Neural cell (in vitro differentiated cells): ENCODE data around the gene MMAB. TPM values are rescaled to one million over a fixed set of nuclear protein-coding genes. Genes with fewer than 3 reads are reported as not detected.

ENCODE experiments used
- H2AFZ ChIP-seq: fragments of 200-600, 300-800 bp; sonication (generic), shearing (Covaris generic); 2 replicates; pipeline ENCODE4 v1.6.0; 2014; ENCODE audit warnings: low read depth, mild to moderate bottlenecking, antibody characterized with exemption, low read length, moderate library complexity
- H3F3A ChIP-seq: fragments of 200-600 bp; shearing (Covaris generic); 2 replicates; pipeline ENCODE4 v1.6.1; 2016; ENCODE audit warnings: mild to moderate bottlenecking, moderate library complexity, mixed read lengths, antibody characterized with exemption, low read length; ENCODE audit not compliant: insufficient read depth, poor library complexity, severe bottlenecking
- H3K27ac ChIP-seq: fragments of 200-600, 300-800 bp; sonication (generic), shearing (Covaris generic); 2 replicates; pipeline ENCODE4 v1.5.1; 2014; ENCODE audit warnings: mild to moderate bottlenecking, low read length, moderate library complexity
- H3K27me3 ChIP-seq: fragments of 300-800, 200-600 bp; sonication (generic), shearing (Covaris generic); 2 replicates; pipeline ENCODE4 v1.6.0; 2014; ENCODE audit warnings: mild to moderate bottlenecking, low read depth, low read length, moderate library complexity; ENCODE audit not compliant: insufficient read depth
- H3K36me3 ChIP-seq: fragments of 300-800, 200-600 bp; sonication (generic), shearing (Covaris generic); 2 replicates; pipeline ENCODE4 v1.5.1; 2014; ENCODE audit warnings: mild to moderate bottlenecking, antibody characterized with exemption, low read length, moderate library complexity; ENCODE audit not compliant: insufficient read depth
- H3K4me2 ChIP-seq: fragments of 300-800, 200-600 bp; sonication (generic), shearing (Covaris generic); 2 replicates; pipeline ENCODE4 v1.6.0; 2014; ENCODE audit warnings: mild to moderate bottlenecking, low read length
- H3K4me3 ChIP-seq: fragments of 300-800, 200-600 bp; sonication (generic), shearing (Covaris generic); 2 replicates; pipeline ENCODE4 v1.5.1; 2014; ENCODE audit warnings: mild to moderate bottlenecking, low read length, moderate library complexity
- H3K79me2 ChIP-seq: fragments of 200-600 bp; shearing (Covaris generic); replicated peaks from 2 replicates; pipeline ENCODE4 v1.6.0; 2014; ENCODE audit warnings: mild to moderate bottlenecking, low read length, moderate library complexity; ENCODE audit not compliant: insufficient read depth
- H3K9ac ChIP-seq: fragments of 300-800, 200-600 bp; sonication (generic), shearing (Covaris generic); 2 replicates; pipeline ENCODE4 v1.6.1; 2016; ENCODE audit warnings: mild to moderate bottlenecking, low read length, mixed read lengths
- H3K9me2 ChIP-seq: fragments of 200-600 bp; shearing (Covaris generic); 2 replicates; pipeline ENCODE4 v1.6.1; 2016; ENCODE audit warnings: mild to moderate bottlenecking, low read length, mixed read lengths; ENCODE audit not compliant: insufficient read depth
- H3K9me3 ChIP-seq: fragments of 200-600, 300-800 bp; sonication (generic), shearing (Covaris generic); 2 replicates; pipeline ENCODE4 v1.6.1; 2016; ENCODE audit warnings: mild to moderate bottlenecking, mixed run types, low read length, moderate library complexity, mixed read lengths
- H4K20me1 ChIP-seq: fragments of 200-600 bp; shearing (Covaris generic); 2 replicates; pipeline ENCODE4 v1.6.1; 2016; ENCODE audit warnings: mild to moderate bottlenecking, mixed run types; ENCODE audit not compliant: insufficient read depth
- CTCF ChIP-seq: fragments of 450-650 bp; IDR thresholded peaks from 2 replicates; pipeline ENCODE4 v1.5.1; 2014; ENCODE audit warnings: antibody characterized with exemption, mild to moderate bottlenecking, moderate library complexity; ENCODE audit not compliant: poor library complexity, severe bottlenecking
- EP300 ChIP-seq: fragments of 450-650 bp; conservative IDR thresholded peaks from 2 replicates; pipeline ENCODE4 v1.6.1; 2014; ENCODE audit warnings: antibody characterized with exemption, mild to moderate bottlenecking, moderate library complexity; ENCODE audit not compliant: poor library complexity, severe bottlenecking
- EZH2 ChIP-seq: fragments of 200-600, 300-800 bp; shearing (Covaris generic), sonication (generic); IDR thresholded peaks from 2 replicates; pipeline ENCODE4 v1.6.1; 2014; ENCODE audit warnings: antibody characterized with exemption, low read length, borderline replicate concordance, mild to moderate bottlenecking; ENCODE audit not compliant: insufficient read depth, poor library complexity, severe bottlenecking
- MXI1 ChIP-seq: fragments of 450-650 bp; conservative IDR thresholded peaks from 2 replicates; pipeline ENCODE4 v1.6.1; 2014; ENCODE audit warnings: antibody characterized with exemption, mild to moderate bottlenecking; ENCODE audit not compliant: poor library complexity, severe bottlenecking
- POLR2AphosphoS5 ChIP-seq: IDR thresholded peaks from 2 replicates; pipeline ENCODE4 v1.6.1; 2012
- RAD21 ChIP-seq: fragments of 450-650 bp; conservative IDR thresholded peaks from 2 replicates; pipeline ENCODE4 v1.6.1; 2014; ENCODE audit warnings: antibody characterized with exemption, mild to moderate bottlenecking, moderate library complexity
- REST ChIP-seq: IDR thresholded peaks from 2 replicates; pipeline ENCODE4 v1.6.1; 2012; ENCODE audit warnings: borderline replicate concordance
- SMC3 ChIP-seq: fragments of 450-650 bp; conservative IDR thresholded peaks from 2 replicates; pipeline ENCODE4 v1.6.1; 2014; ENCODE audit warnings: antibody characterized with exemption, mild to moderate bottlenecking, moderate library complexity; ENCODE audit not compliant: poor library complexity
- TAF1 ChIP-seq: IDR thresholded peaks from 2 replicates; pipeline ENCODE4 v1.6.1; 2012; ENCODE audit warnings: low read depth
- polyA plus RNA-seq: library from polyadenylated mRNA; depleted of rRNA; stranded (reverse); fragments of >200 nt; gene quantifications from 2 replicates; pipeline ENCODE4 v1.2.3, GENCODE V29; 2014

MMAB gene
- polyA plus RNA-seq, 1 donor from 2014 or later, result 52.6 TPM

GRCh38 chr12:109563291-109564284, 9.7 kb downstream of the MMAB start:
- Histone ChIP-seq H3K27me3 (no peaks in the 10 kb centered on the region), H3F3A (no peaks in the 10 kb centered on the region), H3K36me3 (no peaks in the 10 kb centered on the region), H3K9me3 (no peaks in the 10 kb centered on the region), H4K20me1 (no peaks in the 10 kb centered on the region), H3K9me2 (no peaks in the 10 kb centered on the region), H3K9ac (no peak overlapping the region), H2AFZ (no peak overlapping the region), H3K4me3 (no peak overlapping the region), H3K4me2 (no peak overlapping the region), H3K27ac (no peak overlapping the region), H3K79me2 (no peaks in the 10 kb centered on the region)
- TF ChIP-seq TAF1 (no peak), EP300 (no peak), RAD21 (no peak), SMC3 (no peak), CTCF (no peak), REST (no peak), POLR2AphosphoS5 (no peak)

- Histone ChIP-seq H3K9me3 (no peaks in the 10 kb centered on the region), H3K27ac (no peak overlapping the region), H4K20me1 (no peaks in the 10 kb centered on the region), H3K27me3 (no peaks in the 10 kb centered on the region), H3K36me3 (no peaks in the 10 kb centered on the region), H3K4me3 (no peak overlapping the region), H3K4me2 (no peak overlapping the region), H3F3A (no peaks in the 10 kb centered on the region), H3K9ac (no peak overlapping the region), H2AFZ (no peak overlapping the region), H3K9me2 (no peaks in the 10 kb centered on the region), H3K79me2 (no peaks in the 10 kb centered on the region)
- TF ChIP-seq TAF1 (no peak), MXI1 (no peak), RAD21 (no peak), EP300 (no peak), REST (no peak), CTCF (no peak), POLR2AphosphoS5 (no peak), EZH2 (no peak), SMC3 (no peak)
Observed at GRCh38 chr12:109562871-109563270, 10.4 kb downstream of the MMAB start.
